GM21529 (cell line): ENCODE data around the gene CLC.
"Not testable (repeated sequence)": the region's sequence is repeated elsewhere in the genome, so short reads cannot be mapped to it uniquely, and the experiment has no call there.

Experiments used
- ATAC-seq: cut with Tn5 transposase; IDR thresholded peaks from one replicate; pipeline ENCODE4 v1.9.1; 2021; ENCODE audit not compliant: unreplicated experiment

Gene CLC

DNA sequence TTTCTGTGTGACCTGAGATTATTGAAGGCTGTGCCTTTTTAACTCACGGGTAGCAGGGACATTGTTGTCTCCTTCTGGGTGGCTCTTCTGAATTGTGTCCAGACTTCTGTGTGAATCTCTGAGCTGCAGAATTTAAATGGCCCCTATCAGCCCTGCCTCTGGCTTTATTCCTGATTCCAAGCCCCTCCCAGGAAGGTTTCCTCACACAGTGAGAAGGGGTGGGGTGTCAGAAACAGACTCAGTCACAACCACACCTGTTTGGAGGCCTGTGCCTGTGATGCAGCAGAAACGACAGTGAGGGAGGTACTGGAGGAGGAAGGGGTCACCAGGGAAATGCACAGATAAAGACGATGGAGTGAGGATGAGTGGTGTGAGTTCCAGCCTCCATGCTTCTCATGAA lies at the start of gene CLC:
CLC (minus strand) TSS at position 139 of the 400 bp plus-strand sequence; CDS start at position 62, 77 bp downstream.
- ATAC-seq: no peak

DNA sequence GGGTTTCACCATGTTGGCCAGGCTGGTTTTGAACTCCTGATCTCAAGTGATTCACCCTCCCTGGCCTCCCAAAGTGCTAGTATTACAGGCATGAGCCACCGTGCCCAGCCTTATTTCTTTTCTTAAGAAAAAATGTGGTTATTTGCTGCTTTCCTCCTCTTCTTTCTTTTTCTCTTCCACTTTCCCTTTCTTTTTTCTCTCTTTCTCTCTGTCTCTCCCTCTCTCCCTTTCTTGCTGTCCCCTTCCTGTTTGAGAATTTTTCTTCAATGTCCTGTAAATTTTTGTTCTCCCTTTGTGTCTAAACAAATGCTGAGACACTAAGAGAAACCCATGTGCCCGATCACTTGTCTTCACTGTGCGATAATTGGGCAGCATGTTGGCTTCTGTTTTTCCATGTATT lies 43.1 kb upstream of the CLC start:
- no peak for ATAC-seq

DNA sequence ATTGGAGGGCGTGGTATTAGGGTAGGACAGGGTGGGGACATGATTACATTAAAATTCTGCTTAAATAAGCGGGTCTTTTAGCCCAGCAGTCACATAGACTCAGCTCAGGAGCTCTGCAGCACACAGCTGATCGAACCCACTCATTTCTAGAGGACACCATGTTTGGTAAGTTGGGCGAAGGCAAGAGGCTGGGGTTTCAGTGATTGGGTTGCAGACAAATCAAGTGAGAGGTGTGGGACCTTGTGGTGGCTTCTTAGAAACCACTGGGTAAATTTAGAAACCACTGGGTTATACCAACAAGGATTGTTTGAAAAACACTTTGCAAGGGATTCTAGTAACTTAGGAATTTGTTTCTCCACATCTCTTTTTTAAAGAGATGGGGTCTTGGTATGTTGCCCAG lies 40.9 kb upstream of the CLC start, which contains the start of gene LEUTX:
LEUTX (plus strand) TSS at position 92 of the 400 bp plus-strand sequence; CDS start at position 159, 67 bp downstream.
- ATAC-seq: no peak

DNA sequence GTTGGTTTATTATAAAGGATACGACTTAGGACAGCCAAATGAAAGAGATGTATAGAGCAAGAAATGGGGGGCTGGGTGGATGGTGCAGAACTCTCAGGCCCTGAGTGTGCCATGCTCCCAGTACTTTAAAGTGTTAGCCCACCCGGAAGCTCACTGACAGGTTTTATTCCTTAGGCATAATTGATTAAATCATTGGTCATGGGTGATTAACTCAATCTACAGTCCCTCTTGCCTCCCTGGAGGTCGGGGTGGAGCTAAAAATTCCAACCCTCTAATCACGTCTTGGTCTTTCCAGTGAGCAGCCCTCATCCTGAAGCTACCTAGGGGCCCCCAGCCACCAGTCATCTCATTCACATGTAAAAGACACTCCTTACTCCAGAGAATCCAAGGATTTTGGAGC lies 31.0 kb upstream of the CLC start:
- ATAC-seq: no peak

DNA sequence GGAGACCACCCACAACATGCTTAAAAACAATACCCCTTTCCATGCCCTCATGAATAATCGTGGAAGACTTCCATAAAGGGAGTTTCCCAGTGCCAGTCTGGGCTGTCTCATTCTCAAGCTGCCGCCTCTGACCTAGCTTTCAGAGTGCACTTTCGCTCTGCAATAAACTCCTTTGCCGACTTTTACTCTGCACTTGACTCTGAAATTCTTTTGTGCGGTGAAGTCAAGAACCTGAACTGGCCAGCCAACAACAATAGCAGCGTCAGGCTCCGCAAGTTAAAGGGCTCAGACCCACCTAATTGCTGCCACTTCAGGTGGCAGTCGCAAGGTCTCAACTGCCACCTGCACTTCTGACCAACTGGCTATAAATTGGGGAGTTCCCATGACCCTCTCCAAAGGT lies 30.5 kb upstream of the CLC start:
- no peak for ATAC-seq

DNA sequence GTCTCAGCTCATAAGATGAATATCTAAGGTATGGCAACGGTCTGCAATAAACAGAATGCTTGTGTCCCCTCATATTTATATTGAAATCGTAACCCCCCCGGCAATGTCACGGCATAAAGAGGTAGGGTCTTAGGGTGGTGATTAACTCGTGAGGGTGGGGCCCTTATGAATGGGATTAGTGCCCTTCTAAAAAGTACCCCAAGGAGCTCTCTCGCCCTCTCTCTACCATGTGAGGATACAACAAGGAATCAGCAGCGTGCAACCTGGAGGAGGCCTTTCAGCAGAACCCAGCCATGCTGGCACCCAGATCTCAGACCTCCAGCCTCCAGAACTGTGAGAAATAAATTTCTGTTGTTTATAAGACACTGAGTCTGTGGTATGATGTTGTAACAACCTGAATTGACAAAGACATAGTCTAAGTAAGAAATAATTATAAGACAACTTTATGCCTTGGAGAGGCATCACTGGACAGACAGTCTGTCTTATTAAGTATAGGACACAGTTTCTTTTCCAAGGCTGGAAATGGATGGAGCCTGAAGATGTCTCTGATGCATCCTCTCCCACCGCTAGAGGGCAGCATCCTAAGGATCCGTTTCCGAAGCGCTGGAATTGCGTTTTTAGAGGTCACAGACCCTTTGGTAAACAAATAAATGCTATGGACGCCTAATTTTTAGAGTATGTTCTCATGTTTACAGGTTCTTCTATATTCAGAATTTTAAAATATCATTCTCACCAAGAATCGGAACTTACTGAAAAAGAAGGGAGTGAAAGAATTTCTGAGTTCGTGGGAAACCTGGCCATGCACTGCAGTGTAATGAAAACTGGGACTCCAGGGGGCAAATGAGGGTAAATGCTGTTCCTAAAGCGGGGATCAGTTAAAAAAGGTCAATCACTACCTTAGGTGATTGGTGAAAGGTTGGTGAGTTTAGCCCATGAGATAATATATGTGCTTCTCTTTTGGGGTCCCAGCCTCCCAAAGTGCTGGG lies 27.6 kb upstream of the CLC start:
- ATAC-seq: no peak

DNA sequence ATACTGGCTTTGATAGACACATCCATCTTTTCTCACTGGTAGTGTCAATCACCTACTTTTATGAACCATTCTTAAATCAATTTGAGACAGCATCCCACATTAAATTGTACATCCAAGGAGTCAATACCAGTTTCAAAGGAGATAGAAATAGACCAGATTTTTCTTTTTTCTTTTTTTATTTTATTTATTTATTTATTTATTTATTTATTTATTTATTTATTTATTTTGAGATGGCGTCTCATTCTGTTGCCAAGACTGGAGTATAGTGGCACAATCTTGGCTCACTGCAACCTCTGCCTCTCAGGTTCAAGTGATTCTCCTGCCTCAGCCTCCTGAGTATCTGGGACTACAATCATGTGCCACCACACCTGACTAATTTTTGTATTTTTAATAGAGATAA lies 24.0 kb upstream of the CLC start:
- not testable (repeated sequence) for ATAC-seq

DNA sequence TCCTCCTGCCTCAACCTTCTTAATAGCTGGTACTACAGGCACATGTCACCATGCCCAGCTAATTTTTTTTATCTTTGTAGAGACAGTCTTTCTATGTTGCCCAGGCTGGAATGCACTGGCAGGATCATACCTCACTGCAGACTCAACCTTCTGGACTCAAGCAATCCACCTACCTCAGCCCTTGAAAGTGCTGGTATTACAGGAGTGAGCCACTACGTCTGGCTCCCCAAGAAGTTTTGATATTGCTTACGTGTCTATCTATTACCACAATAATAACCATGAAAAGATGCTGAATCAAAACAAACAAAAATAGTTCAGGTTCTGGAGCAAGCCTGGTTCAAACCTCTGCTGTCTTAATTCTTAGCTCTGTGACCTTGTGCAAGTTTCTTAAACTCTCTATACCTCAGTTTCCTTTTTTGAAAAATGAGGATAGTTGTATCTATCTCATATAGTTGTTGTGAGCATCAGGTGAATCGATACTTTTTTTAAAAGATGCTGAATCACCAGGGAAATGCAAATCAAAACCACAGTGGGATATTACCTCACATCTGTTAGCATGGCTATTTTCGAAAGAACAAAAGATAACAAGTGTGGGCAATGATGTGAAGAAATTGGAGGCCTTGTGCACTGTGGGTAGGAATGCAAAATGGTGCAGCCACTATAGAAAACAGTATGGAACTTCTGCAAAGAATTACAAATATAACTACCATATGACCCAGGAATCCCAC lies 21.8 kb upstream of the CLC start:
- no peak for ATAC-seq

DNA sequence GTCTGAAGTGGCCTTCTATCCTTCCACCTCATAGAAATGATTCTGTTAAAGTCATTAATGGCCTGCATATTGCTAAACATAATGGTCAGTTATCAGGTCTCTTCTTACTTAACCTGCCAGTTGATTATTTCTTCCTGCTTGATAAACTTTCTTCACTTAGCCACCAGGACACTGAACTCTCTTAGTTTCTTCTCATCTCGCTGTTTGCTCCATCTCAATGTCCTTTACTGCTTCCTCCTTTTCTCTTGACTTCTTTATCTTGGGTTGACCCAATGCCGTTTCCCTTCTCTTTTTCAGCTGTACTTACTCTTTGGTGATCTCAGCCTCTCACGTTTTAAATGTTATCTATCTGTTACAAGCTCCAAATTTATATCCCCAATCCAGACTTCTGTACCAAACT lies 17.1 kb upstream of the CLC start:
- no peak for ATAC-seq

DNA sequence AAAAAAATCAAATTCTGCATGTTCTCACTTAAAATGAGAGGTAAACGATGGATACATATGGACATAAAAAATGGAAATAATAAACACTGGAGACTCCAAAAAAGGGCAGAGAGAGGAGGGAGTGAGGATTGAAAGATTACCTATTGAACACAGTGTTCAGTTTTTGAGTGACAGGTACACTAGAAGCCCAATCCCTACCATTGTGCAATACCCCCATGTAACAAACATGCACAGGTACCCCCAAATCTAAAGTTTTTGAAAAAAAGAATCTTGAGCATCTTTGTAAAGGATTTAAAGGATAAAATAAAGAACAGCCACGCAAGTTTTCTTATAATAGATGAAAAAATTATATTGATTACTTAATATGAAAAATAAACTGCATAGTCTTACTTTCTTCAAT lies 16.7 kb upstream of the CLC start:
- ATAC-seq: no peak

DNA sequence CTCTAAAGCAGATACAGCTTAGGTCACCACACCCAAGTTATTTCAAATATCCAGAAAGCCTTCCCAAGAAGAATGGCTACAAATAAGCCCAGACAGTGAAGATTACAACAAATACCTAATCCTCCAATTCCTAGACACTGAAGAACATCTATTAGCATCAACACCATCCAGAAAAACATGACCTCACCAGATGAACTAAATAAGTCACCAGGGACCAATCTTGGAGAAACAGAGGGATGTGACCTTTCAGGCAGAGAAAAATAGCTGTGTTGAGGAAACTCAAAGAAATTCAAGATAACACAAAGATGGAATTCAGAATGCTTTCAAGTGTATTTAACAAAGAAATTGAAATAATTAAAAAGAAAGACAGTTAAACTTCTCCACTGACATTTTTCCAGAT lies 15.0 kb upstream of the CLC start:
- no peak for ATAC-seq

DNA sequence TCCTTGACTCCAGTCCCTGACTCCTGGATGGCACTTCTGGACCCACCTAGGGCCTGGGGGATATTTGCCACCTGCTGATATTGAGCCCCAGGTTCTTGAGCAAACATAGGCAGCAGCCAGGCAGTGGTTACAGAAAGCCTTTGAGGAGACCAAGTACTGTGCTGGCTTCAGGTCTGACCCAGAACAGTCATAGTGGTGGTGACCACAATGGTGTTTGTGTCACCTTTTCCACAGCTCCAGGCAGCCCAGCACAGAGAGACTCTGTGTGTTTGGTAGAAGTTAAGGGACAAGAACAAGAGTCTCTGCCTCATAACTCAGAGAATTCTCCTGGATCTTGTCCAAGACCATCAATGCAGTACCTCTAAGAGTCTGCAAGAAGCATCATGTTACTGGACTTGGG lies 14.6 kb upstream of the CLC start:
- no peak for ATAC-seq

DNA sequence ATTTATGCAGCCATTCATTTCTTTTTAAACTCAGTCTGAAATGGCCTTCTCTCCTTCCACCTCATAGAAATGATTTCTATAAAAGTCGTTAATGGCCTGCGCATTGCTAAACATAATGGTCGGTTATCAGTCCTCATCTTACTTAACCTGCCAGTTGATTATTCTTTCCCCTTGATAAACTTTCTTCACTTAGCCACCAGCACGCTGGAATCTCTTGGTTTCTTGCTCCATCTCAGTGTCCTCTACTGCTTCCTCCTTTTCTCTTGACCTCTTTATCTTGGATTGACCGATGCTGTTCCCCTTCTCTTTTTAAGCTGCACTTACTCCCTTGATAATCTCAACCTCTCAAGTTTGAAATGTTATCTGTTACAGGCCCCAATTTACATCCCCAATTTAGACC lies 12.2 kb upstream of the CLC start:
- ATAC-seq: no peak

DNA sequence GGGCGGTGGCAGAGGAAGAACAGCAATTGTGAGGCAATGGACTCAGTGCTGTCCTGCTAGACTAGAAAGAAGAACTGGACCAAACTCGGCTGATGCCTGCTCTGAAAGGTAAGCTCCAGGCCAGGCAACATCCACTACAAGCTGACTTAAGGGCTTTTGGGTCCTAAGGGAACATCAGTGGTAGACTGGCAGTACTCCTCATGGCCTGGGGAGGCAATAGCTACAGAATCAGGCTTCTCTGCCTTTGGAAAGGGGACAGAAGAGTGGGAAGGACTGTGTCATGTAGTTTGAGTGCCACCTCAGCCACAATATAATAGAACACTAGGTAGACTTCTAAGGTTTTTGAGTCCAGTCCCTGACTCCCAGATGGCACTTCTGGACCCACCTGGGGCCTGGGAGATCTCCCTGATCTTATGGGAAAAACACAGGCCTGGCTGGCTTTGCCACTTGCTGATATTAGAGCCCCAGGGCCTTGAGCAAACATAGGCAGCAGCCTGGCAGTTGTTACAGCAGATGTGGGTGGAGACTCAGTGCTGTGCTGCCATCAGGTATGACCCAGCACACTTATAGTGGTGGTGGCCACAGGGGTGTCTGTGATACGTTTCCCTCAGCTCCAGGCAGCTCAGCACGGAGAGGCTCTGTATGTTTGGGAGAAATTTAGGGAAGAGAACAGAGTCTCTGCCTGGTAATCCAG lies 9.2 kb upstream of the CLC start:
- no peak for ATAC-seq

DNA sequence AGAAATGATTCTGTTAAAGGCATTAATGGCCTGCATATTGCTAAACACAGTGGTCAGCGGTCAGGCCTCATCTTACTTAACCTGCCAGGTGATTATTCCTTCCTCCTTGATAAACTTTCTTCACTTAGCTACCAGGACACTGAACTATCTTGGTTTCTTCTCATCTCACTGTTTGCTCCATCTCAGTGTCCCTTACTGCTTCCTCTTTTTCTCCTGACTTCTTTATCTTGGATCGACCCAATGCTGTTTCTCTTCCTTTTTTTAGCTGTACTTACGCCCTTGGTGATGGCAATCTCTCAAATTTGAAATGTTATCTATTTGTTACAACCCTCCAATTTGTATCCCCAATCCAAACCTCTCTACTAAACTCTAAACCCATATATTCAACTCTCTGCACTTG lies 7.8 kb upstream of the CLC start:
- no peak for ATAC-seq

DNA sequence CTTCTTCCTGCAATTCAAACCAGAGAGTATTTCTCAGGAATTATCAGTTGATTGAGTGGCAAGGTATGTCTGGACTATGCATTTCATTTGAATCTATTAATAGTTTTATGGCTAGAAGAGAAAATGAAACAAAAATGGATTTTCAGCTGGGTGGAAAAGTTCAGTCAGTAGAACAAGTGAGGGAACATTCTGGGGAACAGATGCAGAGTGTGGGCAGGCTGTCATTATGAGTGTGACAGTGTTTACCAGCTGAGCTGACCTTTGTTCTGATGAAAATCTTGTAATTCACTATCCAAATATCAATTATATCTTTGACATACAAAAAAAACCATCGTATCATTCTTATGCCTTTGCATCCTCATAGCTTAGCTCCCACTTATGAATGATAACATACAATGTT lies 2.6 kb upstream of the CLC start:
- ATAC-seq: no peak

DNA sequence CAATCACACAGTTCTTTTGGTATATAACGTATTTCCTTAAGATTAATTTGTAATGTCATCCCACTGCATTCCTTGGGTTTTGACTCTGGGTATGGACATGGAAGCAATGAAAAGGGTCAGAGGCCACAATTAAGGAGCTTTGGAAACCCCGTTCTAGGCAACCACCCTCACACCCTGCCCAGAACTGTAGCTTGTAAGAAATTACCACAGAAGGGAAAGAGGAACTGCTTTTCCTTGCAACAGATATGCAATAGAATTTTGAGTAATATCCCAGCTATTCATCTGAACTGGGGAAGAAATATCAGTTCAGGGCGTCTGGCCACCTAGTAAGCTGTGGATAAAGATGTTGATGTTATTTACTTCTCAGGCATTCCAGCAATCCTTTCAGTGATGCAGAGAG lies 985 bp upstream of the CLC start:
- no peak for ATAC-seq

DNA sequence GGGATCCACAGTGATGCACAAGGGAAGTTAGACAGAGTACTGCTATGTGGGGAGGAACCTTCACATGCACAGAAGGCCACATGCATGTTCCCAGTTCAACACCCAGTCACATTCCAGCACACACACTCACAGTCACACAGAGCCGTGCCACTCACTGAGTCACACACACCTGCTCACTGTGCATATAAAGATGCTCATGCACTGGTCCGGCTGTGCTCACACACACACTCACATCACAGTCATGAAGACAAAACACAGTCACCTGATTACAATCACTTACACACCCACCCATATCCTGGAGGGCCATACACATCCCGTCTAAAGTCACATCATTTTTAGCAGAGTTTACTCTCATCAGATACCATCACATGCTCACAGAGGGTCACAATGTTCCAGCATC lies 478 bp downstream of the CLC start:
- ATAC-seq: no peak

DNA sequence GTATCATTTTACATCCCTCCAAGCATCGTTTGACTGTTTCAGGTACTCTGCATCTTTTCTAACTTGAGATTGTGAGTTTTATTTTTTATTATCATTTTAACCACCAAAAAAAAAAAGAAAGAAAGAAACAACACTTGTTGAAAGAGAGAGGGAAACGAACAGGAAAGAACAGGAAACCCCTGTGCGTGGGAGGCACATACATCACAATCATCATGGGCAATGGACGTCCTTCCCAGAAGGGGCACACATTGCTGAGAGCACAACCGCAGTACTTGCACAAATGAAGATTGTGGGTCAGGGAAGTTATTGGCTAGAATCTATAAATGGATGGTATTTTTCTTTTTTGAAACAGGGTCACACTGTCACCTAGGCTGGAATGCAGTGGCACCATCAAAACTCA lies 1.7 kb downstream of the CLC start:
- no peak for ATAC-seq

DNA sequence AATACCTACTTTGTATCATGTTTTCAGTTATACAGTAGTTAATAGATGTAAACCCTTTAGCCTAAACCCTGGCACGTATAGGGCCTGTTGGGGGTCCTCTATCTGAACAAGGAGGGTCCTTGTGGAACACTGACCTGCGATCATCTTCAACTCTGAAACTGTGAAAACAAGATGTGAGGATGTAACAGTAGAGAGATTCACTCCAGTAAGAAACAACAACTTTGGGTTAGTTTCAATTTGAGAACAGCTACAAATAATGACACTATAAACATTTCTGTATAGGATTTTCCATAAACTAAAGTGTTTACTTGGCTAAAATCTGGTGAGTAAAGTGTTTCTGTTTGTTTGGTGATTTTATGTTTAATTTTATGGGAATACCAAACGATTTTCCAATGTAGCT lies 2.1 kb downstream of the CLC start:
- no peak for ATAC-seq

DNA sequence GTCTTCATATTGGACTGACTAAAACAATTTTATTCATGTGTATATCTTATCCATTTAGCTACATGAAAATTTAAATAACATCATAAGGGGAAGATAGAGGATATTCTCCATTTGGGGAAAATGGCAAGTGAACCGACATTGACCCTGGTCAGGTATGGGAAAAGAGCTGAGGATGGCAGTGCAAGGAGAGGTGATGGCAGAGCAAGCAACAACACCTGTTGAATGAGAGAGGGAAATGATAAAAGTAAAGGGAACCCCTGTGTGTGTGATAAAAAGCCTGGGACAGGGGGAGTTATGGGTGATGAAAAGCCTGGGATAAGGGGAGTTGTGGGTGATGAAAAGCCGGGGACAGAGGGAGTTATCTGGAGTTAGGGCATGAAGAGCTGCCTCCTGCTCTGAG lies 4.0 kb downstream of the CLC start:
- no peak for ATAC-seq

DNA sequence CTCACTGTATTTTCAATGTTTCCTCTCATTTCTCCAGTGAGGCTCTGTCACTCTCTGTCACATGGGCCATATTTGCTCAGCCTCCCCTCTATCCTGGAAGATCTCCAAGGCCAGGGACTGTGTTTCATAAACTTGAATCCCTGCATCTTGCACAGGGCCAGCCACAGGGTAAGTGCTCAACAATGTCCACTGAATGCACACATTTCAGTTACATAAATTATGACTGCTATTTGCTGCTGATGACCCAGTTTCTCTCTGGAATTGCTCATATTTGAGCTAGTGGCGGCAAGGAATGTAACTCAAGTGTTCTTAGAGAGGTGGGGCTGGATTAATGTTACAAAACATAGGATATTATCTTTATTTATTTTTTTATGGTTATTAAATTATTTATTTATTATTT lies 6.1 kb downstream of the CLC start:
- ATAC-seq: no peak
